Spinal cord (tissue), 10 donors: ENCODE data around the gene CENATAC. TPM values are rescaled to one million over a fixed set of nuclear protein-coding genes. Genes with fewer than 3 reads are reported as not detected.
"Not testable (repeated sequence)": the region's sequence is repeated elsewhere in the genome, so short reads cannot be mapped to it uniquely, and the experiment has no call there.

Experiments used
- DNase-seq, 6 donors: peaks; one replicate each; pipeline versions ENCODE4 v3.0.0 to v3.0.0-alpha.2; 2013 to 2015; ENCODE audit warnings: low spot score in 6 of 6, low read depth in 4 of 6
- H3K27ac ChIP-seq: one replicate; pipeline ENCODE4 v1.5.1; 2013; ENCODE audit warnings: low read depth, low read length, control low read depth
- H3K27me3 ChIP-seq: one replicate; pipeline ENCODE4 v1.6.1; 2013; ENCODE audit warnings: low read length; ENCODE audit not compliant: control insufficient read depth, insufficient read depth
- H3K36me3 ChIP-seq: one replicate; pipeline ENCODE4 v1.6.1; 2013; ENCODE audit warnings: low read length; ENCODE audit not compliant: control insufficient read depth, insufficient read depth
- H3K4me1 ChIP-seq: one replicate; pipeline ENCODE4 v1.6.1; 2013; ENCODE audit warnings: low read length; ENCODE audit not compliant: control insufficient read depth, insufficient read depth
- H3K4me3 ChIP-seq: one replicate; pipeline ENCODE4 v1.5.1; 2013; ENCODE audit warnings: low read depth, low read length, control low read depth
- H3K9me3 ChIP-seq: one replicate; pipeline ENCODE4 v1.6.1; 2013; ENCODE audit warnings: low read length; ENCODE audit not compliant: control insufficient read depth, insufficient read depth
- WGBS: methylation state at CpG from one replicate; pipeline ENCODE4 v1.1.5; 2013; ENCODE audit warnings: missing lambda C conversion rate; ENCODE audit not compliant: insufficient coverage; 5-methylcytosine and 5-hydroxymethylcytosine counted together
- polyA plus RNA-seq, 2 donors: library from polyadenylated mRNA; unstranded; fragments of 120-200 nt; gene quantifications; one replicate each; pipeline ENCODE4 v1.2.1, GENCODE V29; 2013; ENCODE audit not compliant: insufficient read length in 2 of 2
- small RNA-seq: library from RNA; depleted of rRNA; stranded (forward); fragments of <200 nt; gene quantifications from one replicate; pipeline ENCODE3, GENCODE V24; 2014; ENCODE audit warnings: low replicate concordance
- total RNA-seq, 2 donors: library from RNA; depleted of rRNA in 1 of 2; stranded (reverse); fragments of 120-200 nt in 1 of 2; fragments of >200 nt in 1 of 2; gene quantifications; one replicate each; pipeline versions ENCODE4 v1.2.3 to v1.2.4, GENCODE V29; 2013 to 2014
- donor health status: healthy.

The CENATAC gene
- total and polyA plus RNA-seq, 4 donors, result 25.6 to 66.9 (median 35.5) TPM

- peak within 1 kb of the TSS; percentile 93 for H3K4me3 ChIP-seq
- peaks cover 36% of the 10 kb centered on the region for H3K36me3 ChIP-seq
- peak; percentile 77 to 99 (median 95) for DNase-seq
- H3K27me3 ChIP-seq, result no peaks in the 10 kb centered on the region
- under 1% methylated on average over 79 of the region's 79 CpGs for WGBS
- H3K4me1 ChIP-seq, result peaks cover 21% of the 10 kb centered on the region
- H3K9me3 ChIP-seq, result no peaks in the 10 kb centered on the region
- peak within 1 kb of the TSS; percentile 92 for H3K27ac ChIP-seq
Observed at GRCh38 chr11:119057000-119057769, 59.2 kb downstream of the CENATAC start, which contains the start of gene HYOU1. HYOU1 (minus strand) TSS chr11:119057205; CDS start chr11:119056160, 1,045 bp downstream.

GRCh38 chr11:119059128-119059527 lies 61.2 kb downstream of the CENATAC start:
- not testable (repeated sequence) for H3K27ac ChIP-seq, DNase-seq, H3K9me3 ChIP-seq, H3K4me3 ChIP-seq, H3K27me3 ChIP-seq
- peaks cover 21% of the 10 kb centered on the region for H3K4me1 ChIP-seq
- H3K36me3 ChIP-seq, result peaks cover 21% of the 10 kb centered on the region
- 89% methylated on average over 14 of the region's 35 CpGs for WGBS

GRCh38 chr11:119061256-119061655 lies 63.3 kb downstream of the CENATAC start:
- H3K4me1 ChIP-seq, result peaks cover 15% of the 10 kb centered on the region
- H3K27ac ChIP-seq, result no peak overlapping the region
- H3K36me3 ChIP-seq, result peaks cover 15% of the 10 kb centered on the region
- DNase-seq, result no peak
- H3K27me3 ChIP-seq, result no peaks in the 10 kb centered on the region
- 93% methylated on average over 2 of the region's 3 CpGs for WGBS
- no peaks in the 10 kb centered on the region for H3K9me3 ChIP-seq
- H3K4me3 ChIP-seq, result no peak overlapping the region

GRCh38 chr11:119062779-119063178 lies 64.8 kb downstream of the CENATAC start:
- WGBS, result 84% methylated on average over 3 of the region's 5 CpGs

GRCh38 chr11:119065369-119065768 lies 67.4 kb downstream of the CENATAC start:
- peak in 1 of 6 donors; percentile 8 for DNase-seq
- peaks cover 21% of the 10 kb centered on the region for H3K36me3 ChIP-seq
- H3K27me3 ChIP-seq, result no peaks in the 10 kb centered on the region
- 45% methylated on average over 4 of the region's 4 CpGs for WGBS
- H3K4me1 ChIP-seq, result peaks cover 23% of the 10 kb centered on the region
- H3K27ac ChIP-seq, result no peak overlapping the region
- H3K9me3 ChIP-seq, result no peaks in the 10 kb centered on the region
- no peak overlapping the region for H3K4me3 ChIP-seq

More at GRCh38 chr11:119062779-119063178, 64.8 kb downstream of the CENATAC start:
- no peaks in the 10 kb centered on the region for H3K9me3 ChIP-seq
- no peak overlapping the region for H3K27ac ChIP-seq
- no peak for DNase-seq
- peaks cover 20% of the 10 kb centered on the region for H3K4me1 ChIP-seq
- no peaks in the 10 kb centered on the region for H3K27me3 ChIP-seq
- H3K4me3 ChIP-seq, result no peak overlapping the region
- peaks cover 15% of the 10 kb centered on the region for H3K36me3 ChIP-seq

Small RNA genes within 50 kb of the gene (small RNA-seq; reads per million reads assigned to genes)
- gene AP003392.2 (not detected), gene RF00017 (not detected), gene RF00019 (not detected)

Other genes starting within 250 kb of the CENATAC start
- 100 to 1,000 TPM; 145 to 230 TPM for gene DDX6, start 207.0 kb upstream of the CENATAC start, total RNA-seq
- 100 to 1,000 TPM in 1 of 2 donors, 10 to 100 TPM in 1; 99.6 to 126 TPM for gene DDX6, start 207.0 kb upstream of the CENATAC start, polyA plus RNA-seq
- not detected for gene CXCR5, start 114.2 kb upstream of the CENATAC start, total RNA-seq
- gene CXCR5, start 114.2 kb upstream of the CENATAC start, polyA plus RNA-seq, result not detected
- 10 to 100 TPM; 11.0 to 15.0 TPM for gene BCL9L, start 72.2 kb upstream of the CENATAC start, total RNA-seq
- gene BCL9L, start 72.2 kb upstream of the CENATAC start, polyA plus RNA-seq, result 10 to 100 TPM; 47.8 to 51.5 TPM
- under 1 TPM in 1 of 2 donors, not detected in 1; 0.17 TPM for gene UPK2, start 41.8 kb upstream of the CENATAC start, total RNA-seq
- 1 to 10 TPM; 3.3 to 3.5 TPM for gene UPK2, start 41.8 kb upstream of the CENATAC start, polyA plus RNA-seq
- not detected for gene FOXR1, start 26.4 kb upstream of the CENATAC start, total RNA-seq
- gene FOXR1, start 26.4 kb upstream of the CENATAC start, polyA plus RNA-seq, result under 1 TPM; 0.67 to 0.68 TPM
- 1,000 to 10,000 TPM in 1 of 2 donors, 100 to 1,000 TPM in 1; 451 to 1,390 TPM for gene RPS25, start 20.2 kb downstream of the CENATAC start, total RNA-seq
- 100 to 1,000 TPM; 677 to 714 TPM for gene RPS25, start 20.2 kb downstream of the CENATAC start, polyA plus RNA-seq
- gene TRAPPC4, start 20.6 kb downstream of the CENATAC start, total RNA-seq, result 10 to 100 TPM; 61.3 to 97.4 TPM
- 100 to 1,000 TPM; 108 to 145 TPM for gene TRAPPC4, start 20.6 kb downstream of the CENATAC start, polyA plus RNA-seq
- 10 to 100 TPM in 1 of 2 donors, 1 to 10 TPM in 1; 8.1 to 16.8 TPM for gene SLC37A4, start 32.7 kb downstream of the CENATAC start, total RNA-seq
- 10 to 100 TPM; 21.5 to 26.1 TPM for gene SLC37A4, start 32.7 kb downstream of the CENATAC start, polyA plus RNA-seq
- gene HYOU1, start 59.1 kb downstream of the CENATAC start, total RNA-seq, result 10 to 100 TPM; 70.8 to 84.5 TPM
- gene HYOU1, start 59.1 kb downstream of the CENATAC start, polyA plus RNA-seq, result 10 to 100 TPM; 90.3 to 93.9 TPM
- 10 to 100 TPM; 28.1 to 43.1 TPM for gene VPS11, start 69.7 kb downstream of the CENATAC start, total RNA-seq
- gene VPS11, start 69.7 kb downstream of the CENATAC start, polyA plus RNA-seq, result 10 to 100 TPM; 56.2 to 57.8 TPM
- 10 to 100 TPM in 1 of 2 donors, 1 to 10 TPM in 1; 4.0 to 15.7 TPM for gene HMBS, start 86.7 kb downstream of the CENATAC start, total RNA-seq
- gene HMBS, start 86.7 kb downstream of the CENATAC start, polyA plus RNA-seq, result 10 to 100 TPM; 23.0 to 31.1 TPM
- 10 to 100 TPM; 12.9 to 23.0 TPM for gene DPAGT1, start 103.7 kb downstream of the CENATAC start, total RNA-seq
- gene DPAGT1, start 103.7 kb downstream of the CENATAC start, polyA plus RNA-seq, result 10 to 100 TPM; 41.3 to 44.3 TPM
- gene C2CD2L, start 109.2 kb downstream of the CENATAC start, total RNA-seq, result 10 to 100 TPM in 1 of 2 donors, 1 to 10 TPM in 1; 9.7 to 12.6 TPM
- gene C2CD2L, start 109.2 kb downstream of the CENATAC start, polyA plus RNA-seq, result 10 to 100 TPM; 33.5 to 35.3 TPM
- gene HINFP, start 123.4 kb downstream of the CENATAC start, total RNA-seq, result 10 to 100 TPM; 15.5 to 22.9 TPM
- 10 to 100 TPM; 26.2 to 38.4 TPM for gene HINFP, start 123.4 kb downstream of the CENATAC start, polyA plus RNA-seq
- gene ABCG4, start 150.9 kb downstream of the CENATAC start, total RNA-seq, result 1 to 10 TPM; 2.1 to 5.6 TPM
- gene ABCG4, start 150.9 kb downstream of the CENATAC start, polyA plus RNA-seq, result 10 to 100 TPM; 11.8 to 16.9 TPM
- 10 to 100 TPM in 1 of 2 donors, 1 to 10 TPM in 1; 8.9 to 15.6 TPM for gene NLRX1, start 170.6 kb downstream of the CENATAC start, total RNA-seq
- 10 to 100 TPM in 1 of 2 donors, 1 to 10 TPM in 1; 9.5 to 10.2 TPM for gene NLRX1, start 170.6 kb downstream of the CENATAC start, polyA plus RNA-seq
- under 1 TPM in 1 of 2 donors, not detected in 1; 0.28 TPM for gene NHERF4, start 187.3 kb downstream of the CENATAC start, total RNA-seq
- 1 to 10 TPM in 1 of 2 donors, under 1 TPM in 1; 0.29 to 1.1 TPM for gene NHERF4, start 187.3 kb downstream of the CENATAC start, polyA plus RNA-seq
- gene CBL, start 208.2 kb downstream of the CENATAC start, total RNA-seq, result 10 to 100 TPM; 13.4 to 19.2 TPM
- 10 to 100 TPM; 25.3 to 37.4 TPM for gene CBL, start 208.2 kb downstream of the CENATAC start, polyA plus RNA-seq